MM.1S (cell line): ENCODE data around the gene GZF1.

Experiments
- CTCF ChIP-seq: fragments of 300-600 bp; sonication (generic); IDR thresholded peaks from 2 replicates; pipeline ENCODE4 v1.5.1; 2016; ENCODE audit warnings: antibody characterized with exemption, low read length, mixed read lengths
- EZH2 ChIP-seq: fragments of 300-600 bp; sonication (generic); optimal IDR thresholded peaks from 2 replicates; pipeline ENCODE3; 2017; ENCODE audit warnings: low read depth, mild to moderate bottlenecking, antibody characterized with exemption, low read length, mixed read lengths
- EZH2phosphoT487 ChIP-seq: fragments of 300-600 bp; sonication (generic); IDR thresholded peaks from 2 replicates; pipeline ENCODE4 v1.6.1; 2018; ENCODE audit warnings: antibody characterized with exemption, low read length

GRCh38 chr20:23356203-23356602, 5.8 kb upstream of the GZF1 start:
- no peak for TF ChIP-seq CTCF
- no peak for TF ChIP-seq EZH2
- no peak for TF ChIP-seq EZH2phosphoT487
